HG03432 (cell line): ENCODE measurements around the gene DENR.
"Not testable (repeated sequence)": the region's sequence is repeated elsewhere in the genome, so short reads cannot be mapped to it uniquely, and the experiment has no call there.

Source experiments
- ATAC-seq: cut with Tn5 transposase; IDR thresholded peaks from one replicate; pipeline ENCODE4 v1.9.1; 2021; ENCODE audit warnings: mild to moderate bottlenecking, moderate library complexity; ENCODE audit not compliant: unreplicated experiment

DENR gene

GRCh38 chr12:122738571-122738970, 14.1 kb upstream of the DENR start:
- ATAC-seq = no peak

- no peak for ATAC-seq
These were observed 12.3 kb upstream of the DENR start for GRCh38 chr12:122740351-122740750.

- no peak for ATAC-seq
These were observed 8.6 kb upstream of the DENR start for GRCh38 chr12:122743895-122744525.

- no peak for ATAC-seq
These were observed 5.1 kb upstream of the DENR start for GRCh38 chr12:122747224-122748135.

- ATAC-seq = no peak
These were observed 2.9 kb upstream of the DENR start for GRCh38 chr12:122749569-122750332.

GRCh38 chr12:122750781-122751515, 1.7 kb upstream of the DENR start:
- not testable (repeated sequence) for ATAC-seq

GRCh38 chr12:122753319-122753650, 661 bp downstream of the DENR start:
- ATAC-seq = no peak

- ATAC-seq = no peak
These were observed 2.2 kb downstream of the DENR start for GRCh38 chr12:122754790-122755189.

- ATAC-seq = no peak
These were observed 4.9 kb downstream of the DENR start for GRCh38 chr12:122757568-122757967.

- no peak for ATAC-seq
These were observed 32.9 kb downstream of the DENR start for GRCh38 chr12:122785503-122785902.

GRCh38 chr12:122788387-122788786, 35.8 kb downstream of the DENR start:
- no peak for ATAC-seq

GRCh38 chr12:122789637-122790036, 37.0 kb downstream of the DENR start:
- no peak for ATAC-seq

GRCh38 chr12:122790393-122791075, 37.9 kb downstream of the DENR start:
- ATAC-seq = no peak

GRCh38 chr12:122793685-122794106, 41.1 kb downstream of the DENR start:
- ATAC-seq = no peak

- ATAC-seq = no peak
These were observed 43.2 kb downstream of the DENR start for GRCh38 chr12:122795807-122796206.

- no peak for ATAC-seq
These were observed 47.1 kb downstream of the DENR start for GRCh38 chr12:122799641-122800243.

GRCh38 chr12:122803937-122804336, 51.3 kb downstream of the DENR start:
- no peak for ATAC-seq

- ATAC-seq = not testable (repeated sequence)
These were observed 52.3 kb downstream of the DENR start for GRCh38 chr12:122804957-122805356.

- no peak for ATAC-seq
These were observed 55.0 kb downstream of the DENR start for GRCh38 chr12:122807651-122808050.

- no peak for ATAC-seq
These were observed 59.2 kb downstream of the DENR start for GRCh38 chr12:122811777-122812176.
